ENCODE data around the gene PDE8B.

DNA sequence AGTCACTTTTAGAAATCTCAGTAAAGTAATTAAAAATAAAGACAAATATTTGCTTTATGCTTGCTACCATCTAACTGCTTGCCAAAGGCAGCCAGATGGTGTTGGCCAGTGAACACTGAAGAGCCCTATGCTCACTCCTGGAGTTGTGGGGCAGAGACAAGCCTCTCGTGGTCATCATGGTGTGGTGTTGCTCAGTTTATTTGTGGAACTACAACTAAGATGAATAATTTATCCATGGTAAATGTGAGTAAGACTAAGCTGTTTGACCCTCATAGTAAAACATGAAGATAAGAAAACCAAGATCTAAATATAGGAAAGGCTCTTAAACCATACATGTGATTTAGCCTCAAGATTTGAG is 100.7 kb downstream of the PDE8B start:
- TF ChIP-seq, protein P1, sequence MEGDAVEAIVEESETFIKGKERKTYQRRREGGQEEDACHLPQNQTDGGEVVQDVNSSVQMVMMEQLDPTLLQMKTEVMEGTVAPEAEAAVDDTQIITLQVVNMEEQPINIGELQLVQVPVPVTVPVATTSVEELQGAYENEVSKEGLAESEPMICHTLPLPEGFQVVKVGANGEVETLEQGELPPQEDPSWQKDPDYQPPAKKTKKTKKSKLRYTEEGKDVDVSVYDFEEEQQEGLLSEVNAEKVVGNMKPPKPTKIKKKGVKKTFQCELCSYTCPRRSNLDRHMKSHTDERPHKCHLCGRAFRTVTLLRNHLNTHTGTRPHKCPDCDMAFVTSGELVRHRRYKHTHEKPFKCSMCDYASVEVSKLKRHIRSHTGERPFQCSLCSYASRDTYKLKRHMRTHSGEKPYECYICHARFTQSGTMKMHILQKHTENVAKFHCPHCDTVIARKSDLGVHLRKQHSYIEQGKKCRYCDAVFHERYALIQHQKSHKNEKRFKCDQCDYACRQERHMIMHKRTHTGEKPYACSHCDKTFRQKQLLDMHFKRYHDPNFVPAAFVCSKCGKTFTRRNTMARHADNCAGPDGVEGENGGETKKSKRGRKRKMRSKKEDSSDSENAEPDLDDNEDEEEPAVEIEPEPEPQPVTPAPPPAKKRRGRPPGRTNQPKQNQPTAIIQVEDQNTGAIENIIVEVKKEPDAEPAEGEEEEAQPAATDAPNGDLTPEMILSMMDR (IDR thresholded peaks at IDR 0.05; ENCODE audit: low read length): no peak
- no peak for TF ChIP-seq EZH2 (IDR thresholded peaks at IDR 0.05; ENCODE audit: borderline replicate concordance, low read length)
